A549 treated with dexamethasone at 1 μM for 4 hours (cell line): ENCODE measurements around the gene ZNF473. TPM values are rescaled to one million over a fixed set of nuclear protein-coding genes. Genes with fewer than 3 reads are reported as not detected.

Source experiments
- total RNA-seq: library from RNA; stranded (reverse); fragments of 200-300 nt; extraction: Qiagen RNA extraction; gene quantifications from 5 replicates; pipeline ENCODE4 v1.2.3, GENCODE V29; 2022

Gene ZNF473
- 8.3 to 11.6 TPM (median 10.3 TPM) in 5 replicates for total RNA-seq

GRCh38 chr19:50025794-50026549 lies at the start of gene ZNF473:
ZNF473 (plus strand) TSS chr19:50026005; CDS start chr19:50031083, 5,078 bp downstream.

GRCh38 chr19:50025022-50025793 lies 597 bp upstream of the ZNF473 start, which contains the start of gene VRK3:
VRK3 (minus strand) TSS chr19:50025372; CDS start chr19:50016162, 9,210 bp downstream.

Other genes starting within 250 kb of the ZNF473 start
- gene FUZ, start 212.7 kb upstream of the ZNF473 start, total RNA-seq, result 12.7 to 14.1 TPM (median 13.9 TPM) in 5 replicates
- 41.8 to 70.4 TPM (median 65.8 TPM) in 5 replicates for gene MED25, start 207.7 kb upstream of the ZNF473 start, total RNA-seq
- gene PTOV1, start 174.8 kb upstream of the ZNF473 start, total RNA-seq, result 108 to 147 TPM (median 141 TPM) in 5 replicates
- 28.8 to 56.1 TPM (median 43.1 TPM) in 5 replicates for gene PNKP, start 158.4 kb upstream of the ZNF473 start, total RNA-seq
- gene AKT1S1, start 148.7 kb upstream of the ZNF473 start, total RNA-seq, result 65.8 to 131 TPM (median 114 TPM) in 5 replicates
- gene TBC1D17, start 148.3 kb upstream of the ZNF473 start, total RNA-seq, result 17.1 to 22.6 TPM (median 21.4 TPM) in 5 replicates
- gene IL4I1, start 129.1 kb upstream of the ZNF473 start, total RNA-seq, result 0.40 to 0.94 TPM (median 0.62 TPM) in 5 replicates
- gene ATF5, start 96.8 kb upstream of the ZNF473 start, total RNA-seq, result 40.2 to 52.1 TPM (median 50.0 TPM) in 5 replicates
- gene NUP62, start 96.5 kb upstream of the ZNF473 start, total RNA-seq, result 61.0 to 99.1 TPM (median 98.1 TPM) in 5 replicates
- 0.10 to 0.28 TPM (median 0.16 TPM) in 5 replicates for gene SIGLEC11, start 64.8 kb upstream of the ZNF473 start, total RNA-seq
- gene VRK3, start 633 bp upstream of the ZNF473 start, total RNA-seq, result 34.0 to 39.2 TPM (median 38.1 TPM) in 5 replicates
- not detected in 5 replicates for gene IZUMO2, start 137.3 kb downstream of the ZNF473 start, total RNA-seq
- gene MYH14, start 177.6 kb downstream of the ZNF473 start, total RNA-seq, result 4.4 to 7.8 TPM (median 7.2 TPM) in 5 replicates